ENCODE measurements around the gene SH2D3A.

Gene SH2D3A

DNA sequence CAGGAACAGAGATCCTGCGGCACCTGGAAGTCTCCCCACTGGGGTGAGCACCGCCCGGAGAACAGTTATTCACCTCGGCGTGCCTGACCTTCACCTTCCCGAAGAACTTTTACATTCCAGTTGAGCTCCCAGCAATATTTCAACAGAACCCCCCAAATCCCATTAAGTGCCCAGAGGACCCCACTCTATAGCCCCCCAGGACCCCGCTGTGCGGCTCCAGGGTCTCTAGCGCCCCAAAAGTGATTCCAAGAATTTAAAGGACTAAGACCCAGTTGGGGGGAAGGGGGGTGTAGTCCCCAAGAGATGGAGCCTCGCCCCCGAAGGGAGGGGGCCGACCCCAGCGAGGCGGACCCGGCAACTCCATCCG lies 30.3 kb downstream of the SH2D3A start:
- DNase-seq (ENCODE audit: low spot score): no peak

DNA sequence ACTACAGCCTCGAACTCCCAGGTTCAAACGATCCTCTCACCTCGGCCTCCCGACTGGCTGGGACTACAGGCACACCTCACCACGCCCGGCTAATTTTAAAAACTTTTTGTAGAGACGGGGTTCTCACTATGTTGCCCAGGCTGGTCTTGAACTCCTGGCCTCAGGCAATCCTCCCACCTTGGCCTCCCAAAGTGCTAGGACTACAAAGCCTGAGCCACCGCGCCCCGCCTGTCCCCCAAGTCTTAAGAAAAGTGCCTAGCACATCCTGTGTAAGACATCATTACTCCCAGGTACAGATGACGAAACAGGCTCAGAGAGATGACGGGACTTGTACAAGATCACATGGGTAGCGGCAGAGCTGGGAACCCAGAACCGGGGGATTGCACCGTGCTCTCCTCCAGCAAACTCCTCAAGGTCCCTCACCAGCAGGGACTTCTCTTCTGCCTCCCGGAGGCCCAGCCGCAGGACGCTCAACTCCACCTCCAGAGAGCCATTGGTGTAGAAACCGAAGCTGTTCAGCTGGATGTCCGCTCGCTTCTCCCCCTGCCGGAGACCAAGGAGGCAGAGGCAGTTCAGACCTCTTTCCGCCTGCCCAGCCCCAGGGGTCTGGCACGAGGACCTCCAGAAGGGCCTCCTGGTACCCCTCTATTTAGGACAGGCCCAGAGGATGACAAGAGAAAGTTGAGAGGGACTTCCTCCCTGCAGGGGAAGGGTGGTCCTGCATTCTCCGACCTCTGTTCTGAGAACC lies 30.9 kb downstream of the SH2D3A start:
- peak; percentile 88 for DNase-seq (ENCODE audit: low spot score)

DNA sequence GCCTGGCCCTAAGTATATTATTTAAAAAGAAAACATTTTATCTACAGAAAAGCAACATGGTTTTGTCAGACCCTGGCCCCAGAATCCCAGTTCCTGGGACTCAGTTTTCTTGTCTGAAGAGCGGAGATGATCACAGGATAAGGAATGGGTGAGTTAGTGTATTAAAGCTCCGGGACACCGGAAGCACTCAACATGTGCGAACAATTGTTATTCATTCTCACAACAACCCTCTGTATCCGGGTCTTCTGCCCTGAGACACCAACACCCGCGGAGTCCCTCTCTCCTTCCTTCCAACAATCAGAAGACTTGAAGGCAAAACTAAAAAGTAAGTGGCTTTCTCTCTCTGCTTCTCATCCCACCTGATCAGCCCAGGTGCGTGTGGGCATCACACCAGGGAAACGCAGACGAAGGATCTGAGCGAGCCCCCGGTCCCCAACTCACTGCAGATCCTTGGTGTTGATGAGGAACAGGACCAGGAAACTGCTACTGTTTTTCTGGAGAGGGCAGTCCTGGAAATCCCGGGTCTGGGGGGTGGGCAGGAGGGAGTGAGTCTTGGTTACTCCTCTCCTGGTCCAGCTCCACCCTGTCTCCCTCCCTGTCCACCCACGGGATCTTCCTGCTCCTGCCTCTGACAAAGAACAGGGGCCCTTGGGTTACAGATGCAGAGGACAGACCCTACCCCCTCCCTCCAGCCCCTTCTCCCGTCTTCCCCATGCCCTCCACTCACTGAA lies 31.9 kb downstream of the SH2D3A start:
- peak; percentile 33 for DNase-seq (ENCODE audit: low spot score)

DNA sequence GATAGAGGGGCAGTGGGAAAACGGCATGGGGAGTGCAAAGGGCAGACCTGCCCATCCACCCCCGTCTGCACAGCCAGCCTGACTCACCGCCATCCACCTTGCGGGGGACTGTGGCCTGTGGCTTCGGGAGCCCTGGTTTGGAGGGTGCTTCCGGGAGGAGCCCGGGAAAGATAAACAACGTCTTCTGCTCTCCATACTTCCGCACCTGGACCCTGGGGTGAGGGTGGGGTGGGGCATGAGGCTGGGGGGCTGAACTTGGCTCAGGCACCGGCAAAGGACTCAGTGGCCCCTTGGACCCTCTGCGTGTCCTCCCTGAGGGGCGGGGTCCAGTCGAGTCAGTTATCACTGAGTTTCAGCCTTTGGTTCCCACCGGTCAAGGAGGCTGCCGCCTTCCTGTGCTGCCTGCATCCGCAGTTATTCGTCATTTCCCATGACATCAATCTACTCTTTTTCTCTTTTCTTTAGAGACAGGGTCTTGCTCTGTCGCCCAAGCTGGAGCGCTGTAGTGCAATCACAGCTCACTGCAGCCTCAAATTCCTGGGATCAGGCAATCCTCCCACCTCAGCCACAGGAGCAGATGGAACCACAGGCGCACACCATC lies 33.0 kb downstream of the SH2D3A start:
- no peak for DNase-seq (ENCODE audit: low spot score)

DNA sequence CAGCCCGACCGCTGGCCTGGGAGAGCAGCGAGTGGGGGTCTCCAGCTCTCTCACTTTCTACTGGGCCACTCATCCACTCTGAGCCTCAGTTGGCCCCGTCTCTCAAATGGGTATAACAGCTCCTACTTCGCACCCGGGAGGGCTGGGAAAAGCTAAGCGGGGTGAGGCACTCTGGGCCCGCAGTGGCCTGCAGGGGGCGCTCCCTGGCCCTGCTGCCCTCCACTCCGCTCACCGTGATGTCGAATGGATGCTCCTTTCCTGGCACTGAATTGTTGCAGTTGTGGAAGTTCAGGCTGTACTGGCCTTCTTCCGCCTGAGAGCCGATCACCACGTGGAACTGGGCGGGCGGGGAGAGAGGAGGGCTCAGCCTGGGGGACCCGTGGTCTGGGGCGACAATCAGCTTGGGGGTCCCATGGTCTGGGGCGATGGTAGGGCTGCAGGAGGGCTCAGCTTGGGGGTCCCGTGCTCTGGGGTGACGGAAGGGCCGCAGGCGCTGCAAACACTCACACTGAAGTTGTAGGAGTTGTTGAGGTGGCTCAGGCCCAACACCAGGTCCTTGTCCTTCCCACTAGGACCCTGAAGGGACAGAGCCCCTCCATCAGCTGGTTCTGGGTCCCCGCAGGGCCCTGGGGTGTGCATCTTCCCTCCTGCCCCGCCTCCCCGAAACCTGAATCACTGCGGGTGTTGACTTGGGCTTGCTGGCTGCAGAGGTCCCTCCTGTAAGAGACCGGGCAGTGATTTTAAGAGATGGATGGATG lies 33.7 kb downstream of the SH2D3A start:
- DNase-seq (ENCODE audit: low spot score): no peak

DNA sequence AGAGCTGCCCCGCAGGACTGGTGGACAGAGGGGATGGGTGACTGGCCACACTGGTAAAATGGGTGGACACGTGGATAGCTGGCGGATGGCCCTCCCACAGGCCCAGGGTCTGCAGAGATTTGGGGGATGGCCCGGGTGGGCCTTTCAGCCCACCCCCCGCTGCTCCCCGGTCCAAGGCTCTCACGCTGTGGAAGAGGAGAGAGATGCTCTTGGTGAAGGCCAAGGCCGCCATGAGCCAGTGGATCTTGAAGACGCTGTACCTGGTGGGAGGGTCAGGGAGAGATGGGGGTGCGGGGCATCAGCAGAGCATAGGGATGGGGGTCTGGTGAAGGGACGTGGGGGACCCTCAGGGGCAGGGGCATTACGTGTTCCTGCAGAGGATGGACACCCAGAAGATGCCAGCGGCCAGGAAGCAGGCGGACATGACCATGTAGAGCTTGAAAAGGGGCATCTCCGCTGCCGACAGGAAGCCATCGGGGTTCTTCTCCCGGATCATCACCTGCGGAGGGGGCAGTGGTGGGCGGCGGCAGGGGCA lies 34.4 kb downstream of the SH2D3A start:
- no peak for DNase-seq (ENCODE audit: low spot score)

DNA sequence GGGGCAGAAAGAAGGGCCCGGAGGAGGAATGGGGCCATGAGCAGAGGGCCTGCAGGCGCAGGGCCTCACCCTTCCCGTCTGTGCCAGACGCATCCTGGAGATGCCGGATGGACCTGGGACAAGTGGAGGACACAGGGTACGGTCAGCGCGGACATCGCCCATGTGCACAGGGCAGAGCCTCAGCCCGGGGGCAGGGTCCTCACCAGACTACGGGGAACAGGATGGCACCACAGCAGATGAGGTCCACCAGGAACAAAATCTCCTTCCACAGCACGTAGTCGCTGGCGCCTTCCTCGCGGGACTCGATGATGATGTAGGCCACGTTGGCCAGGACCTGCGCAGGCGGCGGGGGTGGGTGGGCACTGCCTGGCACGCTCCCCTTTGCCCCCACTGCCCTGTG lies 35.4 kb downstream of the SH2D3A start:
- no peak for DNase-seq (ENCODE audit: low spot score)

DNA sequence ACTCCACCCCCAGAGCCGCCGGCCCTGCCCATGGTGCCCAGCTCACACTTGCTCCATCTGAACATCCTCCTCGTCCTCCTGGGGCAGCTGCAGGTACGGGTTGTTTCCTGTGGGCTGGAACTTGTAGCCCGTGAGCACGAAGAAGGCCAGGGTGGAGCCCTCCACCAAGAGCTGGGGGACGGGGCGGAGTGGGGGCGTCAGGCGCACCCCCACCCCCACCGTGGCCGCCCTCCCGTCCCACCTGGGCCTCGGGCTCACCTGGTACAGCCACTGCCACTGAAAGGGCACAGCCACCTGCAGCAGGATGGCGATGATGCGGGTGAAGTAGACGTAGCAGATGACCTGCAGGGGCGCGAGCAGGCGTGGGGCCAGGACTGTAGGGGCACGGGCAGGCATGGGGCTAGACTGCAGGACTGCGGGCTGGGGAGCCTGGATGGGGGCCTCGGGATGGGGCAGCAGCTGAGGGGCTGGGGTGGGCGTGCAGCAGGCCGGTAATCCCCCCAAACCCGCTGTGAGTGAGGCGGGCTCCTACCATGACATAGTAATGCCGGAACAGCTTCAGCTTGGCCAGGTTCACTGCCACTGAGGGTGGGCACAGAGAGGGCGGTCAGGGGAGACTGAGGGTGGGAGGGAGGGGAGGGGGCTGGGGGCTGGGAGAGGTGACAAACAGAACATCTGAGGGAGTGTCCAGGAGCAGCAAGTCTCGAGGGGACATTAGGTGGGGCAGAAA lies 36.1 kb downstream of the SH2D3A start:
- DNase-seq (ENCODE audit: low spot score): no peak

DNA sequence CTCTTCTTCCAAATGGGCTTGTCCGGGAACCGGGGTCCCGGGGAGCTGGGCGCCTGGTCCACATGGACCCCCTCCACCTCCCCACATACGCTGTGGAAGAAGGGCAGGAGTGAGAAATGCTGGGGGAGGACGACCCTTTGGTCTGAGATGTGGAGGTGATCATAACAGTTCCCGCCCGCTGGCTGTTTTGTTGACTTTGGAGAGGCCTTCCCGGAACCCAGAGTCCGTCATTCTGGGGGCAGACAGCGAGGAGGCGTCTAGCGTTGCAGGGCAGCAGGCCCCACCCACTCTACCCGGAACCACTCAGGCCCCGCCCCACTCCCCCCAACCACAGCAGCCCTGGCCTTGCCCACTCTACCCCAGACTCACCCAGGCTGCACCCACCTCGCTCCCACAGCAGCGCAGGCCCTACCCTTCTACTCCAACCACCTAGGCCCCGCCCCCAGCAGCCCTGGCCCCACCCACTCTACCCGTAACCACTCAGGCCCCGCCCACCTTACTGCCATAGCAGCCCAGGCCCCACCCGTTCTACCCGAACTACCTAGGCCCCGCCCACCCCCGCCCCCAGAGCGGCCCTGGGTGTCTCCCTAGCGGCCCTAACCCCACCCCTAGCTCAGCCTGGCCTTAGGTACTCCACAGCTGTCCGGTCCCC lies 37.0 kb downstream of the SH2D3A start:
- DNase-seq (ENCODE audit: low spot score): no peak

DNA sequence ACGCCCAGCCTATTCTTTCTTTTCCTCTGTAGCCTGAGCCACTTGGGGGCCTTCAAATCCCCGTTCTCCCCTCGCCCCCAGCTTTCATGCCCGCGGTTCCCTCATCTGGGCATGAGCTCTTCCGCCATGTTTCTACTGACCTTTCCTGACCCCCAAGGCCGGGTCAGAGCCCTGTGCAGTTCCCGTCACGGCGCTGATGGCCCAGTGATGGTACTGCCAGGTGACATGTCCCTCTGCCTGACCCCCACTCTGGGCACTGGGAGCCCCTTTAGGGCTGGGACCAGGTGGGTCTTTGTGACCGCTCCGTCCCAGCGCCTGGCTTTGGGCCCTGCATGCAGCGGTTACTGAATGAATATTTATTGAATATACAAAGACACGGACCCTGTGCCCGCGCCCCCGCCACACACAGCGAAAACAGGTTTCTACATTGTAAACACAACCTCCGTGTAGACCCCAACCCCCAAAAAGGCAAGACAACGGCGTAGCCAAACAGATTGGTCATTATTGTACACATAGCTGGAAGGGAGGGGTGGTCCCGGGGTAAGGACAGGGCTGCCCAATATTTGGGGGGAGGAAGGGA lies 37.6 kb downstream of the SH2D3A start:
- no peak for DNase-seq (ENCODE audit: low spot score)

DNA sequence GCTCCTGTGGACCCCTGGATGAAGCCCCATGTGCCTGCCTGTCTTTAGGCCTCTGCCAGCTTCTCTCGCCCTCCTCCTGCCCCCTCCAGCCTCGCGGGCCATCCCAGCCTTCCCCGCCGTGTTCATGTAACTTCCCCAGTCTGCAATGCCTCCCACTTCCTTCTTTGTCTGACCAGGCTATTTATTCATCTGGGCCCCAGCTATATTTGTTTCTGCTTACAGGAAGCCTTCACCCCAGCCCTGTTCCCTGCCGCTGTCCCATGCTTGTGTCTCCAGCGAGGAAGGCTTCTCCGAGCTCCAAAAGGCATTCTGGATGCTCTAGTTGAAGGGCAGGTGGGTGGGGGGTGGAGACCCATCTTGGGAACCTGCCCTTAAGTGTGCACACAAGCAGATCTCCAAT lies 38.9 kb downstream of the SH2D3A start:
- no peak for DNase-seq (ENCODE audit: low spot score)

DNA sequence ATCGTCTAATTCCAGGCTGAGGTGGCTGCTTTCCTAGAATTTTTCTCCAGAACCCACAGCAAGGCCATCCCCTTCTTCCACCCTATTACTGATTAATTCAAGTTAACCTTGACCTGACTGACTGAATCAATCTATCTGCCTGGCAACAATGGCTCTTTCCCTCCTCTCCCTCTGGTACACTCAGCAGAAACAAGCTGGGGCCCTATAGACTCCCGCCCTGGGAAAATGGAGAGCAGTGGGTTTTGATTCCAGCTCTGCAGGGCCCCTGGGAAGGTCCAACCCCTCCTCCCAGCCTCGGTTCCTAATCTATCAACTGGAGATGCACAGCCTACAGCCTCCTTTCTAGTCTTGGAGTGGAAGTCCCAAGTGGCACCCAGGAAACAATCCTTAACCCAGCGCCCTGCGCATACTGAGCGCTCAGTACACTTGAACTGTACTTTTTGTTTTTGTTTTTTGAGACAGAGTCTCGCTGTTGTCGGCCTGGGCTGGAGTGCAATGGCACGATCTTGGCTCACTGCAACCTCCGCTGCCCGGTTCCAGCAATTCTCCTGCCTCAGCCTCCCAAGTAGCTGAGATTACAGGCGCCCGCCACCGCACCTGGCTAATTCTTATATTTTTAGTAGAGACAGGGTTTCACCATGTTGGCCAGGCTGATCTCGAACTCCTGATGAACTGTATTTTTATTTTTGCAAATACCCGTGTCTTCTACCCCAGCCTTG lies 41.6 kb downstream of the SH2D3A start:
- peak; percentile 67 for DNase-seq (ENCODE audit: low spot score)

DNA sequence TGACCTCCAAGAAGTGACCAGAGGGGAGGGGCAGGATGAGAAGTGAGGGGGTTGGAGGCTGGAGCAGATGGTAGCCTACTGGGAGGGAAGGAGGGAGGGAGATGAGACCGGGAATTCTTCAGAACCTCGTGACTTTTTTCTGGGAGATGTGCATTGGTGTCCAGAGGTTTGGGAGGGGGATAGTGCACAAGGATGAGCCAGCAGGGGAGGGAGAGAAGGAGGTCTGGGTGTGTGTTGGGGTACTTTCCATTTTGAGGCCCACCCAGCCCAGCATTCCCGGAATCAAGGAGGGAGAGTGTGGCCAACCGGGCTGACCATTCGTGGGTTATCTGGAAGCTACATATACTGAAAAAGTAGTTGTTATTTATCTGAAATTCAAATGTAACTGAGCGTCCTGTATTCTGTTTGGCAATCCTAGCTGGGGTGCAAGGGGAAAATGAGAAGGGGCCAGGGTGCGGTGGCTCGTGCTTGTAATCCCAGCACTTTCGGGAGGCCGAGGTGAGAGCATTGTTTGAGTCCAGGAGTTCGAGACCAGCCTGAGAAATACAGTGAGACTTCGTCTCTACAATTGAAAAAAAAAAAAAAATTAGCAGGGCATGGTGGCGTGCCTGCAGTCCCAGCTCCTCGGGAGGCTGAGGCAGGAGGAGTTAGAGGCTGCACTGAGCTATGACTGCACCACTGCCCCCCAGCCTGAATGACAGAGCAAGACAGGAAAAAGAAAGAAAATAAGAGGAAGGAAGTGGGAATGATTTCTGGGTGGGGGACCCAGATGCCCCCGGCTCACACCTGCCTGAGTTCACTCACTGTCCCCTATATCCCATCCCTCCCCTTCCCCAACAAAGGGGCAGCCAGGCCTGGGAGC lies 42.4 kb downstream of the SH2D3A start:
- DNase-seq (ENCODE audit: low spot score): no peak

DNA sequence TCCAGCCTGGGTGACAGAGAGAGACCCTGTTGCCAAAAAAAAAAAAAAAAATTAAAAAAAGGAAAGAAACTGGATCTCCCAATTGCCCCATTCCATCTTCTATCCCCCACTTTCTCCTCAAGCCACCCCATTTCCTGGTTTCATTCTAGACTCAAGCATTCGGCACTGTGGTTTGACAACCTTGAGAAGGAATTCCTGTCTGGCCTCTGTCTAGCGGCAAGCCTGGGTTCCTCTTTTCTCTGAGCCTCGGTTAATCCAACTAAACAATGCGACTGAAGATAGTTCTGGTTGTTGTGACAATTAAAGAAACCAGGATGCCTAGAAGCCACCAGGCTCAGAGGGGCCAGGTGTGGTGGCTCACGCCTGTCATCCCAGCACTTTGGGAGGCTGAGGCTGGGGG lies 43.5 kb downstream of the SH2D3A start:
- DNase-seq (ENCODE audit: low spot score): peak; percentile 21

DNA sequence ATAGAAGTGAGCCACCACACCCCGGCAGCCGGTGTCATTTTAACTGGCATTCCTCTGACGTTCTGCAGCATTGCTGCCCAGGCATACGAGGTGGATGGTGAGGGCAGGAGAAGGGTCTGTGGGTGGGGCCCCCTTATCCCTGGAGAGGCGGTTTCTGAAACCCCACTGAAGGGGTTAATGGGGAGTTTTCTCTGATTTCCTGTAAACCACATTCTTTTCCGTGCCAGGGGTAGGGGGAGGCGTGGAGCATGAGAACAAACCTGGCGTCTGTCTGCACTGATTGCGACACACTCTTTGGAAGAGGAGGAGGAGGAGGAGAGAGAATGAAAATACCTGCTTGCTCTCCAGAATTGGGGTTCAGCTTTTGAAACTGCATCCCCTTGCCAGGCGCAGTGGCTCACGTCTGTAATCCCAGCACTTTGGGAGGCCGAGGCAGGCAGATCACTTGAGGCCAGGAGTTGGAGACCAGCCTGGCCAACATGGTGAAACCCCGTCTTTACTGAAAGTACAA lies 44.1 kb downstream of the SH2D3A start:
- peak; percentile 58 for DNase-seq (ENCODE audit: low spot score)

DNA sequence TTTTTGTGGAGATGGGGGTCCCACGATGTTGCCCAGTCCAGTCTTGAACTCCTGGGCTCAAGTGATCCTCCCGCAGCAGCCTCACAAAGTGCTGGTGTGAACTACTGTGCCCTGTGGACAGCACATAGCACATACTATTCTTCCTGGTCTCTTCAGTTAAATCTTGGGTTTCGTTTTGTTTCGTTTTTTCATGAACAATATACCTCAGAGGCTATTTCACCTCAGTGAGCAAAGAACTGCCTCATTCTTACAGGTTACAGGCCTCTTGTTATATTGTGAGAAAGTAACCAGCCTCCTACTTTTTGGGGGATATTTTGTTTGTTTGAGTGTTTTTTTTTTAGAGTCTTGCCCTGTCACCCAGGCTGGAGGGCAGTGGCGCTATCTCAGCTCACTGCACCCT lies 45.5 kb downstream of the SH2D3A start:
- DNase-seq (ENCODE audit: low spot score): peak; percentile 66

DNA sequence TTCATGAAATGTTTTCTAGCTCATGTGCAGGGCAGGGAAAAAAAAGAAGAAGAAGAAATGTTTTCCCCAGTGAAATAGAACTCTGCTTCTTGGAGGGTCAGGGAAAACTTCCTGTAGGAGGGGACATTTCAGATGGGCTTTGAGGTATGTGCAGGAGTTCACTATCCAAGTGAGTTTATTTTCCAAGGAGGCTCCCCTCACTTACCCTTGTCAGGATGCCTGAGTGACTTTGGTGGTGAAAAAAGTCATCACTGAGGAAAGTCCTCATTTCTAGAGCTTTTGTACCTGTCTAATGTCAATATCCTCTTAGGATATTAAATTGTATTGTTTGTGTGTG lies 46.1 kb downstream of the SH2D3A start:
- DNase-seq (ENCODE audit: low spot score): no peak

DNA sequence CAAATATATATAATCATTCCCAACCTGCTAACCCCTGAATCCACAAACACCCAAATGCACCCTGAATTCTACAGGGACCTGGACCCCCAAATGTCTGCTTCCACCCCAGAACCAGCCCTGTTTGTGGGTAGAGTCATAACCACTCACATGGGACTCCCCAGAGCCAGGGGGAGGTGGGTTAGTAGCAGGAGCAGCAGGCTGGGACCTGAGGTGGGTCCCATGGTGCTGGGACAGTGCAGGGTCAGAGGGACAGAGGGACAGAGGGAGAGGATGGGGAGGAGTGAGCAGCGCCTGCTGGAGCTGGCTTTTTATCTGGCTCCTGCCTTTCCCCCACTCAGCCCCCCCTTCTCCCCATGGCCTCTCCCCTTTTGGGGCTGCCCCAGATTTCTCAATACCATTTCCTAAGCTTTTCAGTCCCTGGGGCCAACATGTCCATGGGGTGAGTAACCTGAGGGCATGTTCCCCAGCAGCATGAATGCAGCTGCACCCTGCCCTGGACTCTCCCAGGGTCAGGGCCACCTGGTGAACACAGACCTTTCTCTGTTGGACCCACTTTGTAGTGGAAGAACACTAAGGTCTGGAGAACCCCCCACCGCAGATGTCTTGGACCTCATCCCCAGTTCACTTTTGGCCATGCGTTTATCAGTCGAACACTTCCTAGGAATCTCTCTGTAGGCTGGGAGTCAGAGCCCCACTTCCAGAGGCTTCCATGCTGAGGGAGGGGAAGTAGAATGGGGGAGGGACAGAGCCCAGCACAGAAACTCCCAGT lies 46.7 kb downstream of the SH2D3A start, which contains the start of gene C3:
Gene C3, minus strand, starts transcription at position 282 of the 769 bp plus-strand sequence. Its CDS starts 61 bp downstream, at position 221.
- DNase-seq (ENCODE audit: low spot score): peak; percentile 79

Data from kidney tubule cell (primary cell).